GM12873 (cell line): ENCODE data around the gene PEX14.

Experiments used
- TF ChIP-seq, protein P1 (sequence below): IDR thresholded peaks from 2 replicates; pipeline ENCODE4 v1.5.1; 2012; ENCODE audit warnings: low read depth, mild to moderate bottlenecking, moderate library complexity, low read length, control low read depth; ENCODE audit not compliant: insufficient read depth; ENCODE audit errors: missing control alignments

The PEX14 gene

DNA sequence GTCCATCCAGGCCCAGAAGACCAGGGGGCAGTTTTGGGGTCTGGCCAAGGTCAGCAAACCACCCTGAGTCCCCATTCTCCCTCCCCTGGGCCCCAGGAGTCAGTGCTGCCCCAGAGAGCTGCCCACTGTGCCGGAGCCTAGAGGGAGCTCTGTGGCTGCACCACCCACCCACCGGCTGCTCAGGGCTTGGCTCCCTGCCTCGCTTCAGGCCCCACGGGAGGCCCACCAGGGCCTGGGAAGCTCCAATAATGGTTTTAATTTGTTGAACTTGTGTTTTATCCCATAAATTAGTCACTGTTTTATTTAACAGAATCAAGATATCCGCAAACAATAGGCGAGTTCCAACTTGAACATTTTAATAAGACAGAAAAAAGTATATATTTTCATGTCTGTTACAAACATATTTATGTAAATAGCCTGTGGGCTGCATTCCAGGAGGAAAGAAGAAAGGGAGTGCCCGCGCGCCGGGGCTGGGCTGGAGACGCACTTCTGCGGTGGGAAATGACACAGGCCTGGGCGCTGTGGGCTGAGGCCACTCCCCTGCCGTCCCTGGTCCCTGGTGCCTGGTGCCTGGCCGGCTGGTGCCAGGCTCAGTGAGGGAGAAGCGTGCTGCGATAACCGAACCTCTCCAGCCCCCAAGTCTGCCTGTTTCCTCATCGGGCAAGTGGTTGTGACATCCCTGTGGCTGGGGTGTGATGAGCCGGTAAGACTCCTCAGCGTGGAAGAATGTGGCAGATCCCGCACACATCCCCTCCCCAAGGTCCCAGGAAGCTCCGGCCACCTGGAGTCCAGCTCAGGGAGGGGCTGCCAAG, 160.5 kb downstream of the PEX14 start:
- TF ChIP-seq, protein P1, sequence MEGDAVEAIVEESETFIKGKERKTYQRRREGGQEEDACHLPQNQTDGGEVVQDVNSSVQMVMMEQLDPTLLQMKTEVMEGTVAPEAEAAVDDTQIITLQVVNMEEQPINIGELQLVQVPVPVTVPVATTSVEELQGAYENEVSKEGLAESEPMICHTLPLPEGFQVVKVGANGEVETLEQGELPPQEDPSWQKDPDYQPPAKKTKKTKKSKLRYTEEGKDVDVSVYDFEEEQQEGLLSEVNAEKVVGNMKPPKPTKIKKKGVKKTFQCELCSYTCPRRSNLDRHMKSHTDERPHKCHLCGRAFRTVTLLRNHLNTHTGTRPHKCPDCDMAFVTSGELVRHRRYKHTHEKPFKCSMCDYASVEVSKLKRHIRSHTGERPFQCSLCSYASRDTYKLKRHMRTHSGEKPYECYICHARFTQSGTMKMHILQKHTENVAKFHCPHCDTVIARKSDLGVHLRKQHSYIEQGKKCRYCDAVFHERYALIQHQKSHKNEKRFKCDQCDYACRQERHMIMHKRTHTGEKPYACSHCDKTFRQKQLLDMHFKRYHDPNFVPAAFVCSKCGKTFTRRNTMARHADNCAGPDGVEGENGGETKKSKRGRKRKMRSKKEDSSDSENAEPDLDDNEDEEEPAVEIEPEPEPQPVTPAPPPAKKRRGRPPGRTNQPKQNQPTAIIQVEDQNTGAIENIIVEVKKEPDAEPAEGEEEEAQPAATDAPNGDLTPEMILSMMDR = no peak

DNA sequence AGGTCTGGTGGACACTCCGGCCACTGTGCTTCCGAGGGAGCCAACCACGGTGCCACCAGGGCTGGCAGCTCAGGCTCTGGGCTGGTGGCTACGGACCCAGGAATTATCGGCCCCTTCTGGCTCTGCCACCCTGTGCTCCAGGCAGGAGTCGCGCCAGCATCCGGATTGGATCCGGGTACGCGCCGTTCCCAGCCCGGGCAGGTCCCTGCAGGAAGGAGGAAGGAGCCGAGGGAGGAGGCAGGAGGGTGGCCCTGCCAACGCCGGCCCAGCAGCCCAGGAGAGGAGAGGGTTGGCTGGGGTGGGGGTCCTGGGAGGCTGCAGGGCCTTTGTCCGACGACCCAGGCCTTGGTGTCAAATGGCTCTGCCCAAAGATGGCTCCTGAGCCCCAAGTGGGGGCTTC, 161.2 kb downstream of the PEX14 start:
- TF ChIP-seq, protein P1 = no peak

DNA sequence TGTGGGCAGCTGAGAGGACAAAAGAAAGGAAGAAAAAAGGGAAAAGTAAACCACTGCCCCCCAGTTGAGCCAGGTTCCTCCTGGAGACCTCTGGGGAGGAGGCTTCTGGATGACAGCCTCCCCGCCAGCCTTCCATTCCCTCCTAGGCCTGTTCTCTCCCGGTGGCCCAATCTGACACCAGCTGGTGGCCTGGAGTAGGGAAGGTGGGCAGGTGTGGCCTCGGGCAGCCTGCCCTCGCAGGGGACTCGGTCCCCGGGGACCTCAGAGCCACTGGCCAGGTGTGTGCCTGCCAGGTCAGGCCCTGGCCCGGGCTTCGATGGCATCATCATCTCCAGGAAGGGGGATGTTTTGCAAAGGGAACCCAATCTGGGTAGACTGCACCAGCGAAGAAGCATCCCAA, 162.7 kb downstream of the PEX14 start:
- TF ChIP-seq, protein P1 = no peak

DNA sequence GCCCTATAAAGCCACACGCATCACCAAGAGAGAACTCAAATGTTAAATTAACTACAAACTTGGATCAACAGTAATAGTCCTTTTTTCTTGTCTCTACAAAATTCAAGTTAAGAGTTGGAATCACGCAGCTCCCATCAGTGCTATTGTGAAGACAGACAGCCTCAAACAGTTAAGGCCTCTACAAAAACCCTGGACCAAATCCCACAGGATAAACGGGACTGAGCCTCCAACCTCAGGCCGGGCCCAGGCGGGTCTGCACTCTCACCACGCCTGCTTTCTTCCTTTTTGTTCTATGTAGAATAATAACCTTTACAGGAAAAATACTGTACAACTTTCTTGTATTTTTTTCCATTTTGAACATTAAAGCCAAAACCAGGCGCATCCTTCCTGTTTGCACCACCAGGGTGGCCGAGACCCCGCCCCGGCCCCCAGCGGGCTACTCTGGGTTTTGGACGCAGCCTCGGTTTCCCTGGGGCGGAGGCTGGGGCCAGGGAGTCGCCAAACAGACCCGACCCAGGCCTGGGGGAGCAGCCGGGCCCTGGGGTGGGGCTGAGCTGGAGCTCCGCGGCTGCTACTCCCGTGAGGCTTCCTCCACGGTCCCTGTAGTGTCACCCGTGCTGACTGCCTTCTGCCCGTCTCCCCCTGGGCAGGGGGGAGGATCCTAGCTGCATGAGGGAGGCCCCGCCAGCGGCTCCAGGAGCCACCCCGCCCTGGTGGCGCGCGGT, 163.2 kb downstream of the PEX14 start:
- TF ChIP-seq, protein P1 = no peak

DNA sequence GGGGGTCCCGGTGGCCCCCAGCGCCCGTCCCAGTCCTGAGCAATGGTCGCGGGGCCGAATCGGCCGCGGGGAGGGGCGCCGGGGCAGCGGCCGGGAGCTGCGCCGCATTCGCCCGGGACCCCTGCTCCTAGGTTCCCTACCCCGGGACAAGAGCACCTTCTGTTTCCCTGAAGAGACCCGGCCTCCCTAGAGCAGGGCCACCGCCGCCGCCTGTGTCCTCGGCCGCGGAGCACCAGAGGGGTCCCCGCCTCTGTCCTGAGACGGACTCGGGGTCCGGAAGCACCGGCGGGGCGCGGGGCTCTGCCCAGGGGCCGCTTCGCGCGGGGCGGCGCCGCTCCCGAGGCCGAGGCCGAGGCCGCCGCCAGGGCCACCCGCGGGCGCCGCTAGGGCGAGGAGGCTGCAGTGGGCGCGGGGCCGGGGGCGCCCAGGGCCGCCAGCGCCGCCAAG, 163.8 kb downstream of the PEX14 start:
- TF ChIP-seq, protein P1 = no peak

DNA sequence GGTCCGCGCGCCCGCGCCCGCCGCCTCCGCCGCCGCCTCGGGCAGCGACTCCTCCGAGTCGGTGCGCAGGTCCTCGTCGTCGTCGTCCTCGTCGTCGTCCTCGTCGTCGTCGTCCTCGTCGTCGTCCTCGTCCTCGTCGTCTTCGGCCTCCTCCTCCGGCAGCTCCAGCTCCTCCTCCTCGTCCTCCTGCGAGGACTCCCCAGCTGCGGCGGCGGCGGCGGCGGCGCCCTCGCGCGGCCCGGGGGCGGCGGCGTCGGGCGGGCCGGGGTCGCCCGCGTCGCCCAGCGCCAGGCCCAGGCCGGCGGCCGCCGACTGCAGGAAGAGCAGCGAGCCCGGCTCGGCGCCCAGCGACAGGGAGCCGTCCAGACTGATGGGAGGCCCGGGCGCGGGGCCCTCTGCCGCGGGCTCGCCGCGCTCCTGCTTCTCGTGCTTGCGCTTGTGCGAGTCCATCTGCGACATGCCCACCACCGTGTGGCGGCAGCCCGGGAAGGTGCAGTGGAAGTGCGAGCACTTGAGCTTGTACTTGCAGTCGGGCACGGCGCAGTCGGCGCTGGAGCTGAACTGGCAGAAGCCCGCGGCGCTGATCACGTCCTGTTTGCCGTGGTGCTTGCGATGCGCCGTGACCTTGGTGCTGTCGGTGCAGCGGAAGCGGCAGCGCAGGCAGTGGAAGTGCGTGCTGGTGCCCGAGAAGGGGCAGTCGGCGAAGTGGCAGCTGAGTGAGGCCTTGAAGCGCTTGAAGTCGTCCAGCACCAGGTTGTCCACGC, 164.4 kb downstream of the PEX14 start:
- TF ChIP-seq, protein P1 = no peak
